ENCODE results near the gene CDK11B.

- TF ChIP-seq CTCF (IDR thresholded peaks at IDR 0.05) (no peak), EZH2 (IDR thresholded peaks at IDR 0.05; ENCODE audit: borderline replicate concordance, insufficient read depth, low read depth, low read length, poor library complexity, severe bottlenecking) (no peak)
Observed at GRCh38 chr1:1617925-1618324, 40.9 kb downstream of the CDK11B start.

Measured in B cell (primary cell).